Measurements from ENCODE around the gene NWD2. TPM values are rescaled to one million over a fixed set of nuclear protein-coding genes. Genes with fewer than 3 reads are reported as not detected.

NWD2 gene
- polyA plus RNA-seq, 3 donors from 2014 or later, result not detected

DNA sequence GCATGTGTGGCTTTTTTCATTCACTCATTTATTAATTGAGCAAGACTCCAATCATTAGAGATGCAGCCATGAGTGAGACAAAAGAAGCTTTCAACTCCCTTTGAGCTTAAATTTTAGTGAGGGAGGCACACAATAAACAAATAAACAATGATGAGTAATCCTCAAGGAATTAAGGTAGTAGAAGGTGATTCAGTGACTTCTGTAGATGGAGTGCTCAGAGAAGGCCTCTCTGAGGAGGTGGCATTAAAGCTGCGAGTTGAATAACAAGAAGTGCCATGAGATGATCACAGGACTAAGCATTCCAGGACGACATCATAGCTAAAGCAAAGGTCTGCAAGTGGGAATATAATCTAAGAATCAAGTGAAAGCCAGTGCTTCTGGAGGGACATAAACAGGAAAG lies 77.6 kb downstream of the NWD2 start:
- H3K4me3 Mint-ChIP-seq, result no peak overlapping the region
- H3K4me1 Mint-ChIP-seq, result no peaks in the 10 kb centered on the region
- no peaks in the 10 kb centered on the region for H3K36me3 Mint-ChIP-seq
- DNase-seq, result no peak
- H3K27me3 Mint-ChIP-seq (ENCODE audit: low read depth in 3 of 3), result peaks cover 0 to 2% (median 0%) of the 10 kb centered on the region in 3 donors
- H3K27ac Mint-ChIP-seq, result no peak overlapping the region
- H3K9me3 Mint-ChIP-seq, result peaks cover 0 to 14% (median 6%) of the 10 kb centered on the region in 6 donors

DNA sequence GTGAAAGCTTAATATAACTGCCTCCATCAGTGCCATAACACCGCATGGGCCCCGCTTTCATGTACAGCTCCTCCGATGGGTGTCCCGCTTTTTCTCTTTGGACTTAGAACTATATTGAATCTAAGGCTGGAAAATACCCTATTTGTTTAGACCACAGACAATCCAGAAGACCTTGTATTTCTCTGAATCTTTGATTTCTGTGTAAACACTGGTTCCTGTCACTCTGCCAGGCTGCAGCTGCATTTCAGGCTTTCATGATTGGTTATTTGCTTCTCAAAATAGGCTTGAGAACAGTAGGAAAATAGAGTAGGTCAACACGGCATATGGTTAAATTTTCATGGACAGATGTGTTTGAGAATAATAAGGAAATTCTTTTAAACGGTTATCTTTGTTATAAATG lies 80.0 kb downstream of the NWD2 start:
- DNase-seq, result no peak
- Mint-ChIP-seq H3K9me3 (peaks cover 2 to 11% (median 7%) of the 10 kb centered on the region in 6 donors), H3K27me3 (ENCODE audit: low read depth in 3 of 3) (peaks cover 0 to 3% (median 0%) of the 10 kb centered on the region in 3 donors), H3K36me3 (no peaks in the 10 kb centered on the region), H3K4me1 (no peaks in the 10 kb centered on the region), H3K27ac (no peak overlapping the region), H3K4me3 (no peak overlapping the region)

DNA sequence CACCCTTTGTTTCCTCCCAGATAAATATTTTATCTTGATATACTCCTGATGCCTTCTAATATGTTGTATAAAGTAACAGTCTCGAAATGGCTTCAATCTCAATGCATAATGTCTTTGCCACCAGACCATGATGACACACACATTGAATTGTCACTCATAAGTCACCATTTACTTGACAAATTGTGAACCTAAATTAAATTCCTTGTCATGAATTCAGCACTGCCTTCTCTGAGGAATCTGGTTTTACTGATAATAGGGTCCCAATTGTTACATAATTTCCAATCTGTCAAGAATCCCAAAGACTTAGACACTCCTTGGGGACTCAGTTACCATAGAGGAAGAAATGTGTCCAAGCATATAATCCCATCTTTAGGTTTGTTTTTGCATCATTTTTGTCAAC lies 82.3 kb downstream of the NWD2 start:
- Mint-ChIP-seq H3K4me1 (no peaks in the 10 kb centered on the region), H3K27me3 (ENCODE audit: low read depth in 3 of 3) (peaks cover 0 to 3% (median 0%) of the 10 kb centered on the region in 3 donors), H3K36me3 (no peaks in the 10 kb centered on the region), H3K4me3 (no peak overlapping the region), H3K27ac (no peak overlapping the region), H3K9me3 (peaks cover 2 to 7% (median 4%) of the 10 kb centered on the region in 6 donors)
- DNase-seq, result no peak

DNA sequence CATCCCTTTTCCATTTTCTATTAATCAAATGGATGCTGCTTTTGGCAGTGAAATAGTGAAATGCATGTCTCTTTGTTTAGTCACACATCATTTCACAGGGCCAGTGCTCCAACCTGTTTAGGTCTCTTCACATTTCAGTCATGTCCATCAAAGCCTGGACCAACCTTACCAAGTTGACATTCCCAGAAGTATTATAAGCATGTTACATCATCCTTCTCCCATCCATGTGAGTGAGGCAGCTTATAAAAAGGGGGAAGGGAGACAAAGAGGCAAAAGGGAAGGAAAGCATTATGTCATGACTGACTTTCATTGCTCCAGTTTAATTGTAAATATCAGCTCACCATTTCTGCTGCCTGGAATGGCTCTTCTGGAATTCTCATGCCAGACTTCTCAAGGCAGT lies 94.4 kb downstream of the NWD2 start:
- Mint-ChIP-seq H3K36me3 (no peaks in the 10 kb centered on the region), H3K4me3 (no peak overlapping the region), H3K4me1 (no peaks in the 10 kb centered on the region), H3K9me3 (peaks cover 0 to 14% (median under 1%) of the 10 kb centered on the region in 6 donors), H3K27me3 (ENCODE audit: low read depth in 3 of 3) (peaks cover 0 to 2% (median 0%) of the 10 kb centered on the region in 3 donors), H3K27ac (no peak overlapping the region)
- DNase-seq, result no peak

DNA sequence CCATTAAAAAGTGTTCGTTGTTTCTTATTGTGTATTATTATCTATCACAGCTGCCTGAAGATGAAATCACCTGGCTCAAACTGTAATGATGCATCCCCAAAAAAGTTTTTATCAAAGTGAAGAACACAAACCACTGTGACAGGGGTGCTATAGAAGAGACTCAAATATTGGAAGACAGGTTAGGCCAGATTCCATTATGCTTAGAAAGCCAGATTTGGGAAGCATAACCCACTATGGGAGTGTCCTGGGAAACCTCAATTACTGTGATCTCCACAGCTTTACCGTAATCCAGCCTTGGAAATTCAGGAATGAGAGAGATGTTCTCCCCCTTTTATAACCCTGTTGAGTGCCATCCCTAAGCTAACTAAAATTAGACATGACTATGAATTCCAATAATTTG lies 114.2 kb downstream of the NWD2 start:
- peaks cover 0 to 7% (median 2%) of the 10 kb centered on the region in 6 donors for H3K9me3 Mint-ChIP-seq
- no peak overlapping the region for H3K4me3 Mint-ChIP-seq
- H3K4me1 Mint-ChIP-seq, result no peaks in the 10 kb centered on the region
- H3K27me3 Mint-ChIP-seq (ENCODE audit: low read depth in 3 of 3), result peaks cover 0 to 3% (median 2%) of the 10 kb centered on the region in 3 donors
- DNase-seq, result no peak
- H3K36me3 Mint-ChIP-seq, result no peaks in the 10 kb centered on the region
- no peak overlapping the region for H3K27ac Mint-ChIP-seq

DNA sequence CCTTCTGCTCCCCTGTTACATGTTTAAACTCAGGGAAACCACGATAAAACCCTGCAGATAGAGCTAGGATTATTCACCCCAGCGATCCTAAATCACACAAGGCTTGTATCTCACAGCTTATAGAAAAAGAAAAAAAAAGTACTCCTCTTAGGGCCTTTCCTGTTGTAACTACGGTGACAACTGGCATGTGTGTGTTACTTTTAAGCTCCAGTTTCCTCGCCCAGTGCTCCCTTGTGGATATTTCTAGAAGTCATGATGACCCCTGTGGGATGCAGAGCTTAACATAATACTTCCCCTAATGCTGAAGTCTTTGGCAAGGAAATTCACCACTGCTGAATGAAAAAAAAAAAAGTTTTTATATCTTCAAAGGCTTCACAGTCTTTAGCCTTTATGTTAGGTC lies 114.7 kb downstream of the NWD2 start:
- Mint-ChIP-seq H3K9me3 (peaks cover 0 to 7% (median 2%) of the 10 kb centered on the region in 6 donors), H3K36me3 (no peaks in the 10 kb centered on the region), H3K4me1 (no peaks in the 10 kb centered on the region), H3K4me3 (no peak overlapping the region), H3K27me3 (ENCODE audit: low read depth in 3 of 3) (peaks cover 0 to 3% (median 2%) of the 10 kb centered on the region in 3 donors), H3K27ac (no peak overlapping the region)
- DNase-seq, result no peak

DNA sequence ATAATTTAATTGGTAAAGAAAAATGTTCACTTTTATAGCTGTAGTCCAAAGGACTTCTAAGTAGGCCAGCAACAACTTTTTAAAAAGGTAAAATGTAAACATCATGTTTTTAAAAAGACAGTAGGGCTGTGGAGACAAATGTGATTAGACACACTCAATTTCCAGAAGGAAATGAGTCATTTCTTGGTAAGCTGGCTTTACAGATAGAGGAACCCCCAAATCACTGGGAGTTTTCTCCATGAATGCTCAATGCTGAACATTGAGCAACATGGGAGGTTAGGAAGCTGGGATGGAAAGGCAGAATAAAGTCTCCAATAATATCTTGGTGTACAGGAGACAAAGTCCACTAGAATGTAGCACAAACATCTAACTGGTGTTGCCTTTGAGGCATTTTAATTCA lies 121.3 kb downstream of the NWD2 start:
- no peak for DNase-seq
- H3K4me3 Mint-ChIP-seq, result no peak overlapping the region
- H3K27me3 Mint-ChIP-seq (ENCODE audit: low read depth in 3 of 3), result peaks cover 0 to 2% (median 2%) of the 10 kb centered on the region in 3 donors
- H3K4me1 Mint-ChIP-seq, result no peaks in the 10 kb centered on the region
- H3K9me3 Mint-ChIP-seq, result peaks cover 0 to 5% (median 0%) of the 10 kb centered on the region in 6 donors
- H3K36me3 Mint-ChIP-seq, result no peaks in the 10 kb centered on the region
- H3K27ac Mint-ChIP-seq, result no peak overlapping the region

DNA sequence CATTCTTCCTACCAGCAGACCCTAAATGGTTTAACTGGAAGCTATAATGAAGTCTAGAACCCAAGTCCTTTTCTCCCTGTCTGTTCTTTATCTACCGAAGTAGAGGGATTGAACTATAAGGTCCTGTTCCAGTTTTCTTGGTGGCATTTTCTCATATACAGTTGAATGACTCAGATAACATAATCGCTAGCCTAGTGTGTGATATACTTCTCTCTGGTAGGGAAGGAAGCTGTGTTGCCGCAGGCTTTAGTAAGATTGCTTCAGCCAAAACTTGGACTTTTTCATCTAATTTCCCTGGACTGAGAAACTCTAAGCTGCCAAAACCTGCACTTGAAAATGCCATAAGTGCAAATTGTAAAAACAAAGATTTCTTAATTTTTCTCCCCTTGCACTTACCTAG lies 123.4 kb downstream of the NWD2 start:
- H3K27ac Mint-ChIP-seq, result no peak overlapping the region
- no peaks in the 10 kb centered on the region for H3K36me3 Mint-ChIP-seq
- DNase-seq, result no peak
- no peaks in the 10 kb centered on the region for H3K4me1 Mint-ChIP-seq
- no peaks in the 10 kb centered on the region for H3K9me3 Mint-ChIP-seq
- H3K27me3 Mint-ChIP-seq (ENCODE audit: low read depth in 3 of 3), result peaks cover 0 to 2% (median 0%) of the 10 kb centered on the region in 3 donors
- H3K4me3 Mint-ChIP-seq, result no peak overlapping the region

DNA sequence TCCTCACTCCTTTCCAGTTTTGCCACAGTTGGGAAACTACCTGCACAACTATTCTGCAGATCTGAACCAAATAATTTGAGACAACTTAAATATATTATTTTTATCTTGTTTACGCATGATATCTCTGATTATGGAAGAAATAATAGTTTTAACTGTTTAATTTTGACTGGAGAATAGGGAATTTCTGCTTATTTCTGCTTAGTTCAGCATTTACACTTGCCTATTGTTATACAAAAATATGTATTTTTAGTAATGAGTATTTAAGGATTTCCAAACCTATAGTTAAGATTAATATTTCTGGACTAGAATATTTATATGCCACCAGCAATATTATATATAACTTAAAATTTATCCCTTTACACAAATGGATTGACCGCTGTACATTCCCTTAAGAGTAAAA lies 125.5 kb downstream of the NWD2 start:
- DNase-seq, result no peak
- Mint-ChIP-seq H3K36me3 (no peaks in the 10 kb centered on the region), H3K27ac (no peak overlapping the region), H3K4me1 (no peaks in the 10 kb centered on the region), H3K9me3 (no peaks in the 10 kb centered on the region), H3K27me3 (ENCODE audit: low read depth in 3 of 3) (peaks cover 0 to 2% (median 0%) of the 10 kb centered on the region in 3 donors), H3K4me3 (no peak overlapping the region)

DNA sequence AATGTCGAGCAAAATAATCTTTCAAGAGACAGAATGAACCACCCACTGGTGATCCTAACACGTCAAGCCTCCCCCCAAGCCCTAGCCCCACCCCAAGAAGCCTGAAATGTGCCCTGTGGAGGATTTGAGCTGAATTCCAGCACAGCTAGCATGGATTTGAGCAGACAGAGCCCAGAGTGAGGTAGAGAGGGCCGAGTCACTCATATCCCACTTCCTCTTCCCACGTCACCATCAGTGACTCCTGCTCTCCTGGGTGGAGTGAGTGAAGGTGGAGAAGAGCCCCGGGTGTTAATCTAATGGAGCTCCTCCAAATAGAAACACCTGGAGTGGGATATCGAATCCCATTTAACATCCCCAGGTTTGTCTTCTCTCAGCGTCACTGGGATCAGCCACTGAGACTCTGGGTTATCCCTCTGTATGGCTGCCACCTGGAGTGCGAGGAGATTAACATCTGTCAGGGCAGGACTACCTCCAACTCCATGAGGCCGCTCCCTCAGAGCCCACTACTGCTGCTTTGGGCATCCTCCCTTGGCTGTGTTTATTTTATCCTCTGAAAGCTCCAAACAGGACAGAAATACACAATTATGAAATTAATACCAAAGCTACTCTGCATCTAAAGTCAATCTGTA lies 136.6 kb downstream of the NWD2 start:
- H3K9me3 Mint-ChIP-seq, result peaks cover 0 to 2% (median 0%) of the 10 kb centered on the region in 6 donors
- peaks cover 0 to 5% (median 0%) of the 10 kb centered on the region in 3 donors for H3K27me3 Mint-ChIP-seq (ENCODE audit: low read depth in 3 of 3)
- H3K36me3 Mint-ChIP-seq, result no peaks in the 10 kb centered on the region
- DNase-seq, result no peak
- H3K27ac Mint-ChIP-seq, result no peak overlapping the region
- H3K4me1 Mint-ChIP-seq, result no peaks in the 10 kb centered on the region
- no peak overlapping the region for H3K4me3 Mint-ChIP-seq

DNA sequence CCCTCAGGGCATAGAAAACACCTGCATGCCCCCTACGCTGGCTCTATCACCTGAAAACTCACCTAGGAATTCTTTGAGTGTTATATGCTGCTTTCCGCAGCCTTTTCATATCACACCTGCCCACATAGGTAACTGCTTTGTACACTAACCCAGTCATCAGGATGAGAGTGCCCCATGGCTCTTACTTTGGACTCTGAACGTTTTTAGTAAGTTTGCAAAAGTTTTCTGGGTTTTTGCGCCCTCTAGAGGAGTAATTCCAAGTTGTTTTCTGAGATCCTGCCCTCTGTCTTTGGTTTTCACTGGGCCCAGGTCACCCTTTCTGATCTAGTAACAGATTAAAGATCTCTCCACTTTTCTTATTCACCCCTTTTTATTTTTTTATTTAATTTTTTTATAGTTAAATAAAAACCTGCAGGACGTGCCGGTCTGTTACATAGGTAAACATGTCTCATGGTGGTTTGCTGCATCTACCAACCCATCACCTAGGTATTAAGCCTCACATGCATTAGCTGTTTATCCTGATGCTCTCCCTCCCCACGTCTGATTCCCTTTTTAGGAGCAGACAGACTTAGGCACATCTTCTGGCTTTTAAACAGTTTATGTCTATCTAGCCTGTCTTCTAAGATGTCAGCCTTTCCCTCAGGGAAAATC lies 139.2 kb downstream of the NWD2 start:
- peaks cover 0 to 5% (median 0%) of the 10 kb centered on the region in 3 donors for H3K27me3 Mint-ChIP-seq (ENCODE audit: low read depth in 3 of 3)
- H3K36me3 Mint-ChIP-seq, result no peaks in the 10 kb centered on the region
- H3K9me3 Mint-ChIP-seq, result no peaks in the 10 kb centered on the region
- DNase-seq, result no peak
- H3K4me1 Mint-ChIP-seq, result no peaks in the 10 kb centered on the region
- H3K27ac Mint-ChIP-seq, result no peak overlapping the region
- no peak overlapping the region for H3K4me3 Mint-ChIP-seq

DNA sequence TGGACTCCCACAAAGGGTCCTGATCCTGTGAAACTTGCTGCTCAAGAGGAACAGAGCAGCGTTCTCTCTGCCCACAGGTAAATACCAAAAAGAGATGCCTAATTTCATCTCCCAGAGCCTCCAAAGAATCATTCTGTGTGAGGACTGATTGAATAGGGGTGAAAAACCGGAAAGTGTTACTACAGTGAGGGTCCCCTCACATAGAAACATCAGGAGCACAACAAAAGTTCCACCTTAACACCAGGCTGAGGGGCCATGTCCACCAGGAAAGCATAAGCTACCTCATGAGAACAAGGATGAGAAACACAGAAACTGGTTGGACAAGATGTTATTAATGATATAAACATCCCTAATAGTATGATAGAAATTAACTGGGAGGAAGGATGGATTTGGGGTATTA lies 140.9 kb downstream of the NWD2 start:
- no peak overlapping the region for H3K27ac Mint-ChIP-seq
- no peak overlapping the region for H3K4me3 Mint-ChIP-seq
- H3K4me1 Mint-ChIP-seq, result no peaks in the 10 kb centered on the region
- H3K9me3 Mint-ChIP-seq, result no peaks in the 10 kb centered on the region
- no peak for DNase-seq
- H3K27me3 Mint-ChIP-seq (ENCODE audit: low read depth in 3 of 3), result peaks cover 0 to 2% (median under 1%) of the 10 kb centered on the region in 3 donors
- no peaks in the 10 kb centered on the region for H3K36me3 Mint-ChIP-seq

DNA sequence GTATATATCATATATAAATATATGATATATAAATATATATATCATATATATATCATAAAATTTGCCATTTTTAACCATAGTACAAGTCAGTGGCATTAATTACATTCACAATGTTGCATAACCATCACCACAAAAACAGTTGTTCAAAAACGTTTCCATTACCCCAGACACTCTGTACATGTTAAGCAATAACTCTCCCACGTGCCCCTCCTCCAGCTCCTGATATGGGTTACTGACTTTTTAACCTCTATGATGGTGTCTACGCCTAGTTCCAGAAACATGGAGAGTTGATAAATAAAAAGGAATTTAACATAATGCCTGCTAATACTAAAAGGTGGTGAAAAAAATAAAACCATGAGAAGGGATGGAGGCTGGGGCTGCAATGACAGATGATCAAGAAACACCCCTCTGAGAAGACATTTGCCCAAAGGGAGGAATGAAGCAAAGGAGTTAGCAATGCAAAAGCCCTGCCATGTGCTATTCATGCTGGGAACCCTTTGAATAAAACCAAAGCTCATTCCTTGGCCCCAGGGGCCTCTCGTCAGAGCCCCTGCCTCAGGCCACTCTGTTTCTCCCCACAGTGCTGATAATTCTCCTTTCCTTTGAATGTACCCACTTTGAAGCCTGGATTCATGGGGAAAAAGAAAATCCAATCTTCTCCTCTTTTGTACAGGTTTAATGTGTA lies 144.3 kb downstream of the NWD2 start:
- no peaks in the 10 kb centered on the region for H3K36me3 Mint-ChIP-seq

DNA sequence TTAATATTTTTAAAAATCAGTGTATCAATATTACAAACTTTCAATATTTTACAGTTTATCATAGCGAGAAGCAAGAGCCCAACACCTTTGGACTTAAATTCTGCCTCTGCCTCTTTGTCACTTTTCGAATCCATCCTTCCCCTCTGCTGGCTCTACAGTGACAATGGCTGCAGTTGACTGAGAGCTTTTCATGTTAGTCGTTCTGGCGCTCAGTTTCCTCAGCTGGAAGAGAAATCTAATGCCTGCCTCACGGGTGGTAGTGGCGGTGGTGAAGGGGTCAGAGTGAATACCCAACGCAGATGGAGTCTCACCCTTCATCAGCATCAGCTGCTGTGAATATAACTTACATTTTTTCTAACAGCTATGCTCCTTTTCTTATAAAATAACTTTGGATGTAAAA lies 144.8 kb downstream of the NWD2 start:
- DNase-seq, result no peak
- Mint-ChIP-seq H3K4me3 (no peak overlapping the region), H3K36me3 (no peaks in the 10 kb centered on the region), H3K27ac (no peak overlapping the region), H3K9me3 (no peaks in the 10 kb centered on the region), H3K27me3 (ENCODE audit: low read depth in 3 of 3) (peaks cover 0 to 3% (median 1%) of the 10 kb centered on the region in 3 donors), H3K4me1 (no peaks in the 10 kb centered on the region)

More for the DNA sequence above, 144.3 kb downstream of the NWD2 start:
- peaks cover 0 to 3% (median 1%) of the 10 kb centered on the region in 3 donors for H3K27me3 Mint-ChIP-seq (ENCODE audit: low read depth in 3 of 3)
- no peak overlapping the region for H3K4me3 Mint-ChIP-seq
- DNase-seq, result no peak
- no peak overlapping the region for H3K27ac Mint-ChIP-seq
- H3K4me1 Mint-ChIP-seq, result no peaks in the 10 kb centered on the region
- H3K9me3 Mint-ChIP-seq, result no peaks in the 10 kb centered on the region

Measured in immature natural killer cell (primary cell).